Parathyroid adenoma (tissue), 2 donors: ENCODE results near the gene RPRM.

Experiments
- H2AFZ ChIP-seq: fragments of 300-600 bp; sonication (generic); one replicate; pipeline ENCODE4 v1.7.0; 2017; ENCODE audit warnings: antibody characterized with exemption, mild to moderate bottlenecking
- H3K27ac ChIP-seq: fragments of 300-600 bp; sonication (generic); one replicate; pipeline ENCODE4 v1.7.0; 2017
- H3K27me3 ChIP-seq: fragments of 300-600 bp; sonication (generic); one replicate; pipeline ENCODE4 v1.7.0; 2017; ENCODE audit warnings: low read length; ENCODE audit not compliant: control insufficient read depth, insufficient read depth
- H3K36me3 ChIP-seq: fragments of 300-600 bp; sonication (generic); one replicate; pipeline ENCODE4 v1.7.0; 2017; ENCODE audit warnings: low read length; ENCODE audit not compliant: control insufficient read depth, insufficient read depth
- H3K4me1 ChIP-seq: fragments of 300-600 bp; sonication (generic); one replicate; pipeline ENCODE4 v1.7.0; 2017; ENCODE audit warnings: control low read depth
- H3K4me2 ChIP-seq: fragments of 300-600 bp; sonication (generic); one replicate; pipeline ENCODE4 v1.7.0; 2017; ENCODE audit warnings: low read length
- H3K4me3 ChIP-seq: fragments of 300-600 bp; sonication (generic); one replicate; pipeline ENCODE4 v1.7.0; 2017; ENCODE audit warnings: low read depth, low read length
- H3K79me2 ChIP-seq: fragments of 300-600 bp; sonication (generic); one replicate; pipeline ENCODE4 v1.7.0; 2017; ENCODE audit warnings: control low read depth
- H3K9ac ChIP-seq: fragments of 300-600 bp; sonication (generic); one replicate; pipeline ENCODE4 v1.7.0; 2017; ENCODE audit warnings: mild to moderate bottlenecking
- H3K9me3 ChIP-seq: fragments of 300-600 bp; sonication (generic); one replicate; pipeline ENCODE4 v1.7.0; 2017; ENCODE audit warnings: low read length; ENCODE audit not compliant: control insufficient read depth
- TF ChIP-seq, protein P1 (sequence below): fragments of 300-600 bp; sonication (generic); IDR thresholded peaks from one replicate; pipeline ENCODE4 v1.7.0; 2017; ENCODE audit warnings: antibody characterized with exemption, mild to moderate bottlenecking
- donor health status: primary hyperparathyroidism.

The RPRM gene

DNA sequence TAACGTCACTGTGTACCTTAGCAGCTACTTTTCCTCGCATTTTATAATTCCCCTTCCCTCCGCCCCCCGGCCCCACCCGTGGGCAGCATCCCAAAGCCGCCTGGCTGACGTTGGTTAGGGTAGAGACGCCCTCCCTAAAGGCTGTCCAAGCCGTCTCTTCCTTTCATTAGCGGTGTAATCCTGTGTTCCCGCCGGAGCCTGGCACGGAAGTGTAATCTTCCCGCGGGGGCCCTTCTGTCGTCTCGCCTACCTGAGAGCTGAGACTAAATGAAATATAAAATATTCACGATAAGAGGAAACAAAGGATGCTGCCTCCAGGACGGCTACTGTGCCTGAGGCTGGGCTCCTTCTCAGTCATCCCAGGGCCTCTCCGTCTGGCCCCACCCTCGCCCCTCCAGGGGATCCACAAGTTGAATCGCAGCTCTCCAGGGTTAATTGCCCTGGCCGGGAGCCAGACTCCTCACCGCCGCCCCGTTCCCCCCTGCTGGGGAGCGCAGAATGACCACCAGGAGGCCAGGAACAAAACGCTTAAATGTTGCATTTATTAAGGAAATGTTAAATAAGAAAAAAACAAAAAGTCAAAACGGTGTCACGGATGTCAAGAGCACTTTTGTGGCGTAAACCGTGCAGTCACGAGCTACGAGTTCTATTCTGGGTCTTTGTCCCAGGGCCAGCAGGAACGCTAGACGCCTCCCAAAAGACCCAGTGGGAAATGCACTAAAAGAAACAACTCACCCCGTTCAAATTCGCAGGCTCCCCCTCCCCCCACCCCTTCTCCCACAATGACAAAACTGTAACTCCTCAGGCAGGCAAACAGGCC is 1.5 kb downstream of the RPRM start:
- no peak overlapping the region for H3K27ac ChIP-seq
- TF ChIP-seq, protein P1, sequence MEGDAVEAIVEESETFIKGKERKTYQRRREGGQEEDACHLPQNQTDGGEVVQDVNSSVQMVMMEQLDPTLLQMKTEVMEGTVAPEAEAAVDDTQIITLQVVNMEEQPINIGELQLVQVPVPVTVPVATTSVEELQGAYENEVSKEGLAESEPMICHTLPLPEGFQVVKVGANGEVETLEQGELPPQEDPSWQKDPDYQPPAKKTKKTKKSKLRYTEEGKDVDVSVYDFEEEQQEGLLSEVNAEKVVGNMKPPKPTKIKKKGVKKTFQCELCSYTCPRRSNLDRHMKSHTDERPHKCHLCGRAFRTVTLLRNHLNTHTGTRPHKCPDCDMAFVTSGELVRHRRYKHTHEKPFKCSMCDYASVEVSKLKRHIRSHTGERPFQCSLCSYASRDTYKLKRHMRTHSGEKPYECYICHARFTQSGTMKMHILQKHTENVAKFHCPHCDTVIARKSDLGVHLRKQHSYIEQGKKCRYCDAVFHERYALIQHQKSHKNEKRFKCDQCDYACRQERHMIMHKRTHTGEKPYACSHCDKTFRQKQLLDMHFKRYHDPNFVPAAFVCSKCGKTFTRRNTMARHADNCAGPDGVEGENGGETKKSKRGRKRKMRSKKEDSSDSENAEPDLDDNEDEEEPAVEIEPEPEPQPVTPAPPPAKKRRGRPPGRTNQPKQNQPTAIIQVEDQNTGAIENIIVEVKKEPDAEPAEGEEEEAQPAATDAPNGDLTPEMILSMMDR: no peak

DNA sequence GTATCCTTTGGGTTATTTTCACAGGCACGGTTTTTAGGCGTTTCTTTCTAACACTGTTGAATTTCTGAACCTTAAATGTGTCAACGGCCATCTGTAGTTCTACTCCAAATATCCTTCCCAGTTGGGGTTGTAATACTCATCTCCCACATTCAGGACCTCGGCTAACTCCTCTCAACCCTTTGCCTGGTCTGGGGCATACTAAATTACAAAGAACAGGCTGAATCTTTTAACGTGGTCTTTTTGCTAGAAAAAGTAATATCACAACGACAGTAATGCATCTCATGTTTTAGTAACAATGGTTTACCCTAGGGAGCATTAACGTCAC is 2.1 kb downstream of the RPRM start:
- no peaks in the 10 kb centered on the region for H3K9me3 ChIP-seq
- H3K79me2 ChIP-seq: no peaks in the 10 kb centered on the region
- TF ChIP-seq, protein P1: no peak
- H3K4me1 ChIP-seq: peaks cover 2% of the 10 kb centered on the region
- H3K27me3 ChIP-seq: no peaks in the 10 kb centered on the region
- H3K27ac ChIP-seq: no peak overlapping the region
- H3K36me3 ChIP-seq: no peaks in the 10 kb centered on the region
- peak overlapping the region; percentile 73 for H3K4me3 ChIP-seq
- peak overlapping the region; percentile 78 for H3K4me2 ChIP-seq
- no peak overlapping the region for H2AFZ ChIP-seq
- no peak overlapping the region for H3K9ac ChIP-seq

More for the DNA sequence above, 1.5 kb downstream of the RPRM start:
- Histone ChIP-seq H3K9me3 (no peaks in the 10 kb centered on the region), H3K27me3 (no peaks in the 10 kb centered on the region), H3K4me1 (peaks cover 2% of the 10 kb centered on the region), H3K4me3 (peak overlapping the region; percentile 73), H3K79me2 (no peaks in the 10 kb centered on the region), H3K9ac (no peak overlapping the region), H2AFZ (no peak overlapping the region), H3K36me3 (no peaks in the 10 kb centered on the region), H3K4me2 (peak overlapping the region; percentile 78)

DNA sequence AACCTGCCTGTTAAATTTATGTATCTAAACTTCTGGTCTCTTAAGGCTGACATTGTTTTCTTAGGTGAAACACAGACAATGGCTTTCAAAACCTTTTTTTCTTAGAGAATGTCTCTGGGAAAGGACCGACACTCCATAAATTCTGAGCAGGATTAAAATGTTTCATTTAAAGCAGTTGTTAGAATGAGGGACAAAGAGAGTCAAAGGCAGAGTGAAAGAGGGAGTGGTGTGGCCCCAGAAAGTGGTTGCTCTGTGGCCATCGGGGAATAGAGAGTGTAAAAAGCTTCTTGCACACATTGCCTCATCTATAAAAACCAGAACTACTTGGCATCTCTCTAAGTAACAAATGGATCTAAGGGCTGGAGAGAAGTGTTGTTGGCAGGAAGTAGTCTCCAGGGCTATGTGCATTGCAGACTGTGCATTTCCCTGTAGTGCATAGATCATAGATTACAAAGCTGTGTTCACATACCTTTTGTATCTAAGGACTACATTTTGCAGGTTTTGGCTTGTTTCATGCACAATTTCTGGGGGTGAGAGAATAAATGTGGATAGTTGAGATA is 3.6 kb downstream of the RPRM start:
- Histone ChIP-seq H3K9ac (no peak overlapping the region), H3K4me2 (no peak overlapping the region), H3K4me1 (peaks cover 2% of the 10 kb centered on the region), H3K27me3 (no peaks in the 10 kb centered on the region), H3K36me3 (no peaks in the 10 kb centered on the region), H3K9me3 (no peaks in the 10 kb centered on the region), H3K27ac (no peak overlapping the region), H3K79me2 (no peaks in the 10 kb centered on the region), H2AFZ (no peak overlapping the region), H3K4me3 (no peak overlapping the region)
- TF ChIP-seq, protein P1: no peak

DNA sequence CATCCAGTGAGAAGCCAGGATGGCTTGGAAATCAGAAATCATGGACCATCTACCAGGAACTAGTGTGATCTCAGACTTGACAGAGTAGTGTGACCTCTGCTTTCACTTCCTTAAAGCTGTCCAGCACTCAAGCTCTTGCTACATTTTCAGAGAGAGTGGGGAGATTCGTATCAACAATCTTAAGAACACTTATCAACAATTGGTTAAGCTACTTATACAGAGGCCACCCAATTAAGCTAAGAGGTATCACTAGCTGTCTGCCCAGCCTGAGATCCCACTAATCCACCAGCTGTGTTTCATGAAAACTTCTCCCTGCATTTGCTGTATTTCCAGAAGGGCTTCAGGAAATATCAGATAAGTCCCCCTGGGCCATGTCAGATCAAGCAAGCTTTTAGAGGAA is 4.2 kb downstream of the RPRM start:
- no peak overlapping the region for H2AFZ ChIP-seq
- H3K4me1 ChIP-seq: peaks cover 2% of the 10 kb centered on the region
- H3K36me3 ChIP-seq: no peaks in the 10 kb centered on the region
- H3K79me2 ChIP-seq: no peaks in the 10 kb centered on the region
- H3K9me3 ChIP-seq: no peaks in the 10 kb centered on the region
- H3K9ac ChIP-seq: no peak overlapping the region
- H3K27ac ChIP-seq: no peak overlapping the region
- H3K27me3 ChIP-seq: no peaks in the 10 kb centered on the region
- no peak overlapping the region for H3K4me2 ChIP-seq
- TF ChIP-seq, protein P1: no peak
- H3K4me3 ChIP-seq: no peak overlapping the region

DNA sequence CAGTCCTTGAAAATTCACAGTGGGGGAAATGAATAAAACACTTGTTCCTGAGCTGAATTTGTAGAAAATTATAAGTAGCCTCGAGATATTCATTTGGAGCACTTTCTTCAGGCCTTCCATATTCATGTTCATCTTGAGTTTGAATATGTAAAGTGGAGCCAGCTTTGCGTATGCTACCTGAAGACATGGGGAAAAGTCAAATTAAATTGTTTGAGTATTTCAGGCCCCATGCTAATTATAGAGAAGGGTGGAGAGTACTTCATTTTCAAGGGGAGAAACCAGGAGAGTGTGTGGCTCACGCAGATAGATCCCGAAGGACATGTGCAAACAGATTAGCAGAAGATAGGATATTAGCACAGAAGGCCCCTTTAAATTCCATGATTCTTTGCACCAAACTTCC is 7.7 kb downstream of the RPRM start:
- H3K4me3 ChIP-seq: no peak overlapping the region

More for the DNA sequence above, 7.7 kb downstream of the RPRM start:
- Histone ChIP-seq H2AFZ (no peak overlapping the region), H3K4me1 (no peaks in the 10 kb centered on the region), H3K79me2 (no peaks in the 10 kb centered on the region), H3K27me3 (no peaks in the 10 kb centered on the region), H3K9me3 (no peaks in the 10 kb centered on the region), H3K36me3 (no peaks in the 10 kb centered on the region), H3K27ac (no peak overlapping the region), H3K9ac (no peak overlapping the region), H3K4me2 (no peak overlapping the region)
- TF ChIP-seq, protein P1: no peak
